ENCODE measurements around the gene UBE2V1.
A peak's percentile ranks its signal among the peaks of the same experiment; 100 is the strongest.

UBE2V1 gene

DNA sequence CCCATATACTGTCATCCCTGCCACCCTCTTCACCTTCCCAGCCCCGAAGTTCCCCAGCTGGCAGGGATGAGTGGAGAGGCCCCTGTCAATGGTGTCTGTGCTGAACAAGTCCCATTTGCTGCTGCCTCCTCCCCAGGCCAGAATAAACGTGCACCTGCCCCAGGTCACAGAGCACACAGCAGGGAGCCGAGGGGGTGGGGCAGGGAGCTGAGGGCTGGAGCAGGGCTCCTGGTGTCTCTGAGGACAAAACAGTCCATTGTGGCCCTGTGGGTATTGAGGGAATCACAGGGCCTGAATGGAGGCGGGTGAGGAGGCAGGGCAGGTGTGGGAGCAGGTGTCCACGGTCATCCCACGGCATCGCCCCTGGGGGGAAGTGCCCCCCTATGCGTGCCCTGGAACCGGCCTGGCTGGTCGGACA, 74.4 kb downstream of the UBE2V1 start:
- no peak for DNase-seq (ENCODE audit: low read depth)
- TF ChIP-seq, protein P1, sequence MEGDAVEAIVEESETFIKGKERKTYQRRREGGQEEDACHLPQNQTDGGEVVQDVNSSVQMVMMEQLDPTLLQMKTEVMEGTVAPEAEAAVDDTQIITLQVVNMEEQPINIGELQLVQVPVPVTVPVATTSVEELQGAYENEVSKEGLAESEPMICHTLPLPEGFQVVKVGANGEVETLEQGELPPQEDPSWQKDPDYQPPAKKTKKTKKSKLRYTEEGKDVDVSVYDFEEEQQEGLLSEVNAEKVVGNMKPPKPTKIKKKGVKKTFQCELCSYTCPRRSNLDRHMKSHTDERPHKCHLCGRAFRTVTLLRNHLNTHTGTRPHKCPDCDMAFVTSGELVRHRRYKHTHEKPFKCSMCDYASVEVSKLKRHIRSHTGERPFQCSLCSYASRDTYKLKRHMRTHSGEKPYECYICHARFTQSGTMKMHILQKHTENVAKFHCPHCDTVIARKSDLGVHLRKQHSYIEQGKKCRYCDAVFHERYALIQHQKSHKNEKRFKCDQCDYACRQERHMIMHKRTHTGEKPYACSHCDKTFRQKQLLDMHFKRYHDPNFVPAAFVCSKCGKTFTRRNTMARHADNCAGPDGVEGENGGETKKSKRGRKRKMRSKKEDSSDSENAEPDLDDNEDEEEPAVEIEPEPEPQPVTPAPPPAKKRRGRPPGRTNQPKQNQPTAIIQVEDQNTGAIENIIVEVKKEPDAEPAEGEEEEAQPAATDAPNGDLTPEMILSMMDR (conservative IDR thresholded peaks at IDR 0.05; ENCODE audit: control insufficient read depth, insufficient read depth, low read depth, low read length) = no peak

DNA sequence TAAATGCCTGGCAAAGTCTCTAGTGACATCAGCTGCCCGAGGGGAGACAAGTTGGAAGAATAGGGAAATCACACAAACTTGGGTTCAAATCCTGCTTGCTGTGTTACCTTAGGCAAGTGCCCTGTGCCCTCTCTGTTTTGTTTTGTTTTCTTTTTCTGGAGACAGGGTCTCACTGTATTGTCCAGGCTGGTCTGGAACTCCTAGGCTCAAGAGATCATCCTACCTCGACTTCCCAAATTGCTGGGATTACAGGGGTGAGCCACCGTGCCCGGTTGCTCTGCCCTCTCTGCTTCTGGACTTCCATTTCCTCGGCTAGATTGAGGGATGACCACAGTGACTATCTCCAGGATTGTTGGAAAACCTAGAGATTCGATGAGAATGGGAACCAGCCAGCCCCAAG, 74.8 kb downstream of the UBE2V1 start:
- H3K4me3 ChIP-seq (ENCODE audit: control insufficient read depth, low read depth, low read length) = no peak overlapping the region
- DNase-seq (ENCODE audit: low read depth) = no peak
- TF ChIP-seq, protein P1 (conservative IDR thresholded peaks at IDR 0.05; ENCODE audit: control insufficient read depth, insufficient read depth, low read depth, low read length) = no peak

More for the DNA sequence above, 74.4 kb downstream of the UBE2V1 start:
- no peak overlapping the region for H3K4me3 ChIP-seq (ENCODE audit: control insufficient read depth, low read depth, low read length)

DNA sequence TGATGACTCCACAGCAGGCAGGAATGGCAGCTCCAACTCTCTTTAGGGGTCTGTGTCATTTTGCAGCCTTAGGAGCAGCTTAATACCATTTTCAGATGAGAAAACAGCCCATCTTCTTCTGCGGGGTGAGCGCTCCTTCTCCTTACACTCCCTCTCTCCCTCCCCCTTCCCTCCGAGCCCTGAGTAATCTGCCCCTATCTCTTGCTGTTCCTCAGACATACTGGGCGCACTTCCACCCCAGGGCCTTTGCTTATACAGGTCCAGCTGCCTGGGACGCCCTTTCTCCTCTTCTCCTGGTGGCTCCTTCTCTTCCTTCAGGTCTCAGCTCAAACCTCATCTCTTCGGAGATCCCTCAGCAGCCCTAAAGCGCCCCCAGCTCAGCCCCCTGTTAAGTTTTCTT, 75.4 kb downstream of the UBE2V1 start:
- TF ChIP-seq, protein P1 (conservative IDR thresholded peaks at IDR 0.05; ENCODE audit: control insufficient read depth, insufficient read depth, low read depth, low read length) = no peak
- no peak overlapping the region for H3K4me3 ChIP-seq (ENCODE audit: control insufficient read depth, low read depth, low read length)
- no peak for DNase-seq (ENCODE audit: low read depth)

DNA sequence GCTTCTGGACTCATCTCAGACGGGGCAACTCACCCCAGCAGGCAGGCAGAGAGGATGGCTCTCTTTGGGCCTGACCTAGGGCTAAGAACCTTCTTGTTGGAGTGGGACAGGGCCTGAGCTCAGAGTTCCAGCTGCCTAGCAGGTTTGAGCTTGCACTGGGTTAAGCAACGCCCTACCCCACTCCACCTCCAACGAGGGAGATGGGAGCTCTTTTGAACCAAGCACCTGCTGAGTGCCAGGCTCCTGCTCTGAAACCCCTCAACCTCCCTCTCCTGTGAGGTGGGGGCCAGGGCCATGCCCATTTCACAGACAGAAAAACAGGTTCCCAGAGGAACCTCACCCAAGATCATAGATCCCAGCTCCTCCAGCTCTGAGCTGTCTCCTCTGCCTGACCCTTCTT, 75.8 kb downstream of the UBE2V1 start:
- no peak overlapping the region for H3K4me3 ChIP-seq (ENCODE audit: control insufficient read depth, low read depth, low read length)
- TF ChIP-seq, protein P1 (conservative IDR thresholded peaks at IDR 0.05; ENCODE audit: control insufficient read depth, insufficient read depth, low read depth, low read length) = no peak
- no peak for DNase-seq (ENCODE audit: low read depth)

DNA sequence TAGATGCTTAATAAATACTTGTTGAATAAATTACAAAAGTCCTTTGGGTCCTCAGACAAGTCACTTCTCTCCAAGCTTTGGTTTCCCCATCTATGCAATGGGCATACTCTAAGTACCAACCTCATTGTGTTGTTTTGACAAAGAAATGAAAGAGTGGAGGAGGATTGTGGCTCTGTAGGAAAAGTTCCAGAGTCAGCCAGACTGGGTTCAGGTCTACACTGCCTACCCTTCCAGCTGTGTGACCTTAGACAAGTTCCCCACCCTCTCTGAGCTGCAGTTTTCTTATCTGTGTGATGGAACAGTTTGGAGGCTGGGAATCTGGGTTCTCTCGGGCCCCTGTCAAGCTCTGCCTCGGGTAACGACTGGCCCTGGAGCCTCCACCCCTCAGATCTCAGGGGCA, 76.2 kb downstream of the UBE2V1 start:
- no peak for DNase-seq (ENCODE audit: low read depth)
- no peak overlapping the region for H3K4me3 ChIP-seq (ENCODE audit: control insufficient read depth, low read depth, low read length)
- TF ChIP-seq, protein P1 (conservative IDR thresholded peaks at IDR 0.05; ENCODE audit: control insufficient read depth, insufficient read depth, low read depth, low read length) = no peak

DNA sequence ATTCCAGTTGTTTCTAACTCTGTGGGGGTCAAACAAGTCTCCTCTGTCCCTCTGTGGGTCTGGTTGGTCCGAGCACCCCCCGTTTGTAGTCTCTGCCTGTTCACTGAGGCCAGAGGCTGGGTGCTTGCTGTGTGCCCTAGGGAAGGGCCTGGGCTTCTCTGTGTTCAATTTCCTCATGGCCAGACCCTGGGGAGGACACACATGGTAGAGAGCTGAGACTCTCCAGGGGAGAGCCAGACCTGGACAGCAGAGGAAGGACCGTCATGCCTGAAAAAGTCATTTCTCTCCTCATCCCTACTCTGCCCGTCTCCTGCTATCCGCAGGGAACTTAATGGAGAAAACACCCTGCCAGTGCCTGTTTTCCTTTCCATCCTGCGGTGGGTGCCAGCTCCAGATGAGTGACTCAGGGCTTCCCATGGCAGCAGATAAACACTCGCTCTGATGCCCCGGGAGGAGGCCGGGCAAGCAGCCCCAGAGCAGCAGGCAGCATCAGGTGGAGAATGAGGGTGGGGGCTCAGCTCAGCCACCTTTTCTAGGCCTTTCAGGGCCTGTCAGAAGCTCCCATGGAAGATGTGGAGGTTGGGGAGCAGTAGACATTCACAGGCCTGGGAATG, 78.3 kb downstream of the UBE2V1 start:
- DNase-seq (ENCODE audit: low read depth) = peak; percentile 36
- H3K4me3 ChIP-seq (ENCODE audit: control insufficient read depth, low read depth, low read length) = no peak overlapping the region
- TF ChIP-seq, protein P1 (conservative IDR thresholded peaks at IDR 0.05; ENCODE audit: control insufficient read depth, insufficient read depth, low read depth, low read length) = no peak
